ENCODE results near the gene TUBGCP4. TPM values are rescaled to one million over a fixed set of nuclear protein-coding genes. Genes with fewer than 3 reads are reported as not detected.
"Not testable (repeated sequence)": the region's sequence is repeated elsewhere in the genome, so short reads cannot be mapped to it uniquely, and the experiment has no call there.

The TUBGCP4 gene
- polyA plus RNA-seq, 2 donors: 4.8 to 5.3 TPM

DNA sequence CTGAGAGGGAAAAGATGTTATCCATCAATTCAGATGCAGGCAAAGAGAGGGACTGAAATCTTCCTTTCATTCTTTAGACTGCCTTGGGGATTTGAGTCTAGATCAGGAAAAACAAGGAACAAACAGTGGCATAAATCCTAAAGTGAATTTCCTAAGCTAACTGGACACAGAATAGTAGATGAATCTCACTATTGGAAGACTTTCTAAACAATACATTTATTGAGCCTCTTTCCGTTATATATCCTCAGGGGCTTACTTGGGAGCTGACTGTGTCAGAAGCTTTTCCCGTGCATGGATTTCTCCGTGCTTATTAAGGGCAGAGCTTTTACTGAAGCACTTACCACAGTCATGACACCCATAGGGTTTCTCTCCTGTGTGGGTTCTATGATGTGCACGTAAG lies 10.1 kb upstream of the TUBGCP4 start:
- peaks cover 2 to 16% of the 10 kb centered on the region in 2 donors for H3K9me3 ChIP-seq (ENCODE audit: control insufficient read depth in 2 of 2, insufficient read depth in 1 of 2, low read depth in 1 of 2, low read length in 1 of 2)
- H3K4me3 ChIP-seq (ENCODE audit: low read depth in 1 of 2, low read length in 2 of 2): no peak overlapping the region
- H3K27me3 ChIP-seq (ENCODE audit: control insufficient read depth in 1 of 2, insufficient read depth in 2 of 2, low read length in 2 of 2): no peaks in the 10 kb centered on the region
- no peaks in the 10 kb centered on the region for H3K4me1 ChIP-seq (ENCODE audit: control insufficient read depth in 2 of 2, insufficient read depth in 2 of 2, low read length in 1 of 2)
- no peak overlapping the region for H3K27ac ChIP-seq (ENCODE audit: low read depth in 2 of 2, low read length in 1 of 2)
- 86 to 92% methylated on average over 4 of the region's 4 CpGs for WGBS, 2 donors
- peaks cover 17 to 18% of the 10 kb centered on the region in 2 donors for H3K36me3 ChIP-seq (ENCODE audit: control insufficient read depth in 2 of 2, insufficient read depth in 2 of 2, low read length in 1 of 2)

GRCh38 chr15:43361313-43361903 lies 9.5 kb upstream of the TUBGCP4 start:
- no peak overlapping the region for H3K27ac ChIP-seq (ENCODE audit: low read depth in 2 of 2, low read length in 1 of 2)
- peaks cover 2 to 16% of the 10 kb centered on the region in 2 donors for H3K9me3 ChIP-seq (ENCODE audit: control insufficient read depth in 2 of 2, insufficient read depth in 1 of 2, low read depth in 1 of 2, low read length in 1 of 2)
- H3K4me1 ChIP-seq (ENCODE audit: control insufficient read depth in 2 of 2, insufficient read depth in 2 of 2, low read length in 1 of 2): no peaks in the 10 kb centered on the region
- no peak overlapping the region for H3K4me3 ChIP-seq (ENCODE audit: low read depth in 1 of 2, low read length in 2 of 2)
- 97 to 99% methylated on average over 7 of the region's 7 CpGs for WGBS, 2 donors
- H3K27me3 ChIP-seq (ENCODE audit: control insufficient read depth in 1 of 2, insufficient read depth in 2 of 2, low read length in 2 of 2): no peaks in the 10 kb centered on the region
- peaks cover 22 to 24% of the 10 kb centered on the region in 2 donors for H3K36me3 ChIP-seq (ENCODE audit: control insufficient read depth in 2 of 2, insufficient read depth in 2 of 2, low read length in 1 of 2)

DNA sequence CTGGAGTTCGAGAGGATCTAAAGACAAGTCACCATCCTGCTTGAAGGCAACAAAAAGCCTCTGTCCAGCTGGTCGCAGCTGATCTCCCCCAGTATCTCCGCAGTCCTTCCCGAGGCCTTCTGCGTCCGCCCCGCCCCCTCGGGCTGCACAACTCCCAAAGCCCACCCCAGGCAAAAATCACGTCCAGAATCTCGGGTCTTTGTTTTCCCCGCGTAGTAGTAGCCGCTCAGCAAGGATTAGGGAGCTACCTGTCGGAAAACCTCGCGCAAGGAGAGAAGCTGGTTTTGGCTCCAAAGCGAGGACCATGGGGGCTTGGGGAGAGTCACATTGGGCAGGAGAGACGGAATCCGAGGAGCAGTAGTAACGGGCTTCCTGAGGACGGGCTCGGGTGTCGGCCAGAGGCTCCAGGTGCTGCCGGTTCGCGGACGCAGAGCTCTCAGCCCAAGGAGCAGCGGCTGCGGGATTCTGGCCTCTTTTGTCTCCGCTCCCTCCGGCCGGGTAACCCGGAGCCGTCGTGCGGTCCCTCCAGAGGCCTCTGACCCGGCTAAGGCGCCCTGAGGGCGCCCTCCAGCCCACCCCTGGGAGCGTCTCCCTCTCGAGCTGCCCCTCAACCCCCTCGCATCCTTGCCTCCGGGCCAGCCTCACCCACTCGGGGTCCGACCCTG lies 459 bp upstream of the TUBGCP4 start:
- 2 to 3% methylated on average over 43 to 45 of the region's 45 CpGs for WGBS, 2 donors
- Histone ChIP-seq H3K4me3 (ENCODE audit: low read depth in 1 of 2, low read length in 2 of 2) (peak overlapping the region; percentile 72 to 97), H3K4me1 (ENCODE audit: control insufficient read depth in 2 of 2, insufficient read depth in 2 of 2, low read length in 1 of 2) (peaks cover 0 to 6% of the 10 kb centered on the region in 2 donors), H3K27me3 (ENCODE audit: control insufficient read depth in 1 of 2, insufficient read depth in 2 of 2, low read length in 2 of 2) (no peaks in the 10 kb centered on the region), H3K27ac (ENCODE audit: low read depth in 2 of 2, low read length in 1 of 2) (peak overlapping the region; percentile 39 to 73), H3K36me3 (ENCODE audit: control insufficient read depth in 2 of 2, insufficient read depth in 2 of 2, low read length in 1 of 2) (peaks cover 11 to 12% of the 10 kb centered on the region in 2 donors), H3K9me3 (ENCODE audit: control insufficient read depth in 2 of 2, insufficient read depth in 1 of 2, low read depth in 1 of 2, low read length in 1 of 2) (peaks cover 0 to 2% of the 10 kb centered on the region in 2 donors)

DNA sequence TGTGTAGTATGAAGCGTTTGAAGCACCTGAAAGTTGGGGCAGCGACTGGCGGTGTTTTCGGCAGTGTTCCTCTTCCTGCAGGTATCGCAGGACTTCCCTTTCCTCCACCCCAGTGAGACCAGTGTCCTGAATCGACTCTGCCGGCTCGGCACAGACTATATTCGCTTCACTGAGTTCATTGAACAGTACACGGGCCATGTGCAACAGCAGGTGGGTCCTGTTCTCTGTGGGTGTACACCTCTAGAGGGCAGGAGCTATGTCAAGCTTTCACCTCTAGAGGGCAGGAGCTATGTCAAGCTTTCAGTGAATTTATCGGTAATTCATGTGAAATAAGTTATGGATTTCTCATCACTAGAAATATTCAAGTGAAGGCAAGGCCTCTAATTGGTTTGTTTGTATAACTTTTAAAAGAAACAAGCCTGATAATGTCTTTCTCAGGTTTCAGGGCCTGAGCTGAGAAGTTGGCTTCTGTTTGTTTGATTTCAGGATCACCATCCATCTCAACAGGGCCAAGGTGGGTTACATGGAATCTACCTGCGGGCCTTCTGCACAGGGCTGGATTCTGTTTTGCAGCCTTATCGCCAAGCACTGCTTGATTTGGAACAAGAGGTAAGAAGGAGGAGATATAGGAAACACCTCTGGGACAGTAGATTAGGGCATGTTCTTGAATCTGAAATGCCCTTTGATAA lies 5.3 kb downstream of the TUBGCP4 start:
- Histone ChIP-seq H3K27ac (ENCODE audit: low read depth in 2 of 2, low read length in 1 of 2) (no peak overlapping the region), H3K4me1 (ENCODE audit: control insufficient read depth in 2 of 2, insufficient read depth in 2 of 2, low read length in 1 of 2) (no peaks in the 10 kb centered on the region), H3K4me3 (ENCODE audit: low read depth in 1 of 2, low read length in 2 of 2) (no peak overlapping the region), H3K36me3 (ENCODE audit: control insufficient read depth in 2 of 2, insufficient read depth in 2 of 2, low read length in 1 of 2) (peaks cover 5% of the 10 kb centered on the region in 2 donors), H3K9me3 (ENCODE audit: control insufficient read depth in 2 of 2, insufficient read depth in 1 of 2, low read depth in 1 of 2, low read length in 1 of 2) (no peaks in the 10 kb centered on the region), H3K27me3 (ENCODE audit: control insufficient read depth in 1 of 2, insufficient read depth in 2 of 2, low read length in 2 of 2) (no peaks in the 10 kb centered on the region)
- WGBS, 2 donors: 87 to 89% methylated on average over 13 of the region's 13 CpGs

DNA sequence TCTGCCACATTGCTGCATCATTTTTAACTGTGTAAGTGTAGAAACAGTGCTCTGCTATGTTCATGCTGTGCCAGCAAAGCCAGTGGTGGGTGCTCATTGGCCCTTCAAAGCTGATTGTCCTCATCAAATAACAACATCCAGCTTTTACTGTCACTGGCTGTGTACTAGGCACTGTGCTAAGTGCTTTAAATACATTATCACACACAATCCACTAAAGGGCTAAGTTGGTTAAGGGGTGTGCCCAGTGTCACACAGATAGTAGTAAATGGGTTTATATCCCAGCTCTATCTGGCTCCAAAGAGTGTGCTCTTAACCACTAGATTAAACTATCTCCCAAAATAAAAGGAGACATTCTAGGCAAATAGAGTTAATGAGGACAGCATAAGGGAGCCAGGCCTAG lies 7.7 kb downstream of the TUBGCP4 start:
- Histone ChIP-seq H3K27me3 (ENCODE audit: control insufficient read depth in 1 of 2, insufficient read depth in 2 of 2, low read length in 2 of 2) (no peaks in the 10 kb centered on the region), H3K4me3 (ENCODE audit: low read depth in 1 of 2, low read length in 2 of 2) (no peak overlapping the region), H3K27ac (ENCODE audit: low read depth in 2 of 2, low read length in 1 of 2) (no peak overlapping the region), H3K9me3 (ENCODE audit: control insufficient read depth in 2 of 2, insufficient read depth in 1 of 2, low read depth in 1 of 2, low read length in 1 of 2) (no peaks in the 10 kb centered on the region), H3K4me1 (ENCODE audit: control insufficient read depth in 2 of 2, insufficient read depth in 2 of 2, low read length in 1 of 2) (no peaks in the 10 kb centered on the region), H3K36me3 (ENCODE audit: control insufficient read depth in 2 of 2, insufficient read depth in 2 of 2, low read length in 1 of 2) (peaks cover 8% of the 10 kb centered on the region in 2 donors)

DNA sequence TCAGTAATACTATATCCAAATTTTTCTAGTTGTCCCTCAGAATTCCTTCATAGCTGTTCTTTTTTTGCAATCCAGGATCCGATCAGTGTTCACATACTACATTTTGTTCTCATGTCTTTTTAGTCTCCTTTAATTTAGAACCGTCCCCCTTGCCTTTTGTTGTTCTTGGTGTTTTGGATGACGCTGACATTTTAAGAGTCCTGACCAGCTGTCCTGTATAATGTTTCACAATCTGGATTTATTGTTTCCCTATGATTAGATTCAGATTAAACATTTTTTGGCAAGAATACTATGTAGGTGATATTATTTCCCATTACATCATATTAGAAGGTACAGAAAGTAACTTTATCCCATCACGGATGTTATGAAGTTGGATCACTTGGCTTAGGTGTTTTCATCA lies 11.4 kb downstream of the TUBGCP4 start:
- no peaks in the 10 kb centered on the region for H3K27me3 ChIP-seq (ENCODE audit: control insufficient read depth in 1 of 2, insufficient read depth in 2 of 2, low read length in 2 of 2)
- no peaks in the 10 kb centered on the region for H3K9me3 ChIP-seq (ENCODE audit: control insufficient read depth in 2 of 2, insufficient read depth in 1 of 2, low read depth in 1 of 2, low read length in 1 of 2)
- no peaks in the 10 kb centered on the region for H3K4me1 ChIP-seq (ENCODE audit: control insufficient read depth in 2 of 2, insufficient read depth in 2 of 2, low read length in 1 of 2)
- peaks cover 8 to 22% of the 10 kb centered on the region in 2 donors for H3K36me3 ChIP-seq (ENCODE audit: control insufficient read depth in 2 of 2, insufficient read depth in 2 of 2, low read length in 1 of 2)
- no peak overlapping the region for H3K27ac ChIP-seq (ENCODE audit: low read depth in 2 of 2, low read length in 1 of 2)
- H3K4me3 ChIP-seq (ENCODE audit: low read depth in 1 of 2, low read length in 2 of 2): no peak overlapping the region
- WGBS, 2 donors: 93% methylated on average over 4 of the region's 4 CpGs

GRCh38 chr15:43383070-43383469 lies 12.2 kb downstream of the TUBGCP4 start:
- WGBS, 2 donors: 63 to 66% methylated on average over 2 of the region's 2 CpGs
- H3K27me3 ChIP-seq (ENCODE audit: control insufficient read depth in 1 of 2, insufficient read depth in 2 of 2, low read length in 2 of 2): no peaks in the 10 kb centered on the region
- H3K36me3 ChIP-seq (ENCODE audit: control insufficient read depth in 2 of 2, insufficient read depth in 2 of 2, low read length in 1 of 2): peaks cover 8 to 26% of the 10 kb centered on the region in 2 donors
- H3K9me3 ChIP-seq (ENCODE audit: control insufficient read depth in 2 of 2, insufficient read depth in 1 of 2, low read depth in 1 of 2, low read length in 1 of 2): no peaks in the 10 kb centered on the region
- H3K27ac ChIP-seq (ENCODE audit: low read depth in 2 of 2, low read length in 1 of 2): no peak overlapping the region
- no peak overlapping the region for H3K4me3 ChIP-seq (ENCODE audit: low read depth in 1 of 2, low read length in 2 of 2)
- H3K4me1 ChIP-seq (ENCODE audit: control insufficient read depth in 2 of 2, insufficient read depth in 2 of 2, low read length in 1 of 2): no peaks in the 10 kb centered on the region

DNA sequence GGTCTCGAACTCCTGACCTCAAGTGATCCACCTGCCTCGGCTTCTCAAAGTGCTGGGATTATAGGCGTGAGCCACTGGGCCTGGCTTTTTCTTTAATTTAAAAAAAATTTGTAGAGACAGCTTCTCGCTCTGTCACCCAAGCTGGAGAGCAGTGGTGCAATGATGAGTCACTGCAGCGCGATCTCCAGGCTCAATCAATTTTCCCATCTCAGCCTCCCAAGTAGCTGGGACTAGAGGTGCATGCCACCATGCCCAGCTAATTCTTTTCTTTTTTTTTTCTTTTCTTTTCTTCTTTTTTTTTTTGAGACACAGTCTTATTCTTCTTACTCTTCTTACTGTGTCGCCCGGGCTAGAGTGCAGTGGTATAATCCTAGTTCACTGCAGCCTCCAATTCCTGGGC lies 19.8 kb downstream of the TUBGCP4 start:
- peaks cover 4 to 13% of the 10 kb centered on the region in 2 donors for H3K36me3 ChIP-seq (ENCODE audit: control insufficient read depth in 2 of 2, insufficient read depth in 2 of 2, low read length in 1 of 2)
- WGBS, 2 donors: 96 to 97% methylated on average over 8 of the region's 8 CpGs

DNA sequence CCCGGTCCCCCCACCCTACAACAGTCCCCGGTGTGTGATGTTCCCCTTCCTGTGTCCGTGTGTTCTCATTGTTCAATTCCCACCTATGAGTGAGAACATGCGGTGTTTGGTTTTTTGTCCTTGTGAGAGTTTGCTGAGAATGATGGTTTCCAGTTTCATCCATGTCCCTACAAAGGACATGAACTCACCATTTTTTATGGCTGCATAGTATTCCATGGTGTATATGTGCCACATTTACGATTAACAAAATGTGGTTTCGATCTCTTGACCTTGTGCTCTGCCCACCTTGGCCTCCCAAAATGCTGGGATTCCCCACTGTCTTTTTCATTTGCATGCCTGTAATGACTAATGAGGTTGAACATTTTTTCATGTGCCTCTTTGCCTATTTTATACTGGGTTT lies 22.7 kb downstream of the TUBGCP4 start:
- H3K4me1 ChIP-seq (ENCODE audit: control insufficient read depth in 2 of 2, insufficient read depth in 2 of 2, low read length in 1 of 2); H3K9me3 ChIP-seq (ENCODE audit: control insufficient read depth in 2 of 2, insufficient read depth in 1 of 2, low read depth in 1 of 2, low read length in 1 of 2); H3K27me3 ChIP-seq (ENCODE audit: control insufficient read depth in 1 of 2, insufficient read depth in 2 of 2, low read length in 2 of 2); H3K4me3 ChIP-seq (ENCODE audit: low read depth in 1 of 2, low read length in 2 of 2); H3K27ac ChIP-seq (ENCODE audit: low read depth in 2 of 2, low read length in 1 of 2): not testable (repeated sequence)
- peaks cover 7 to 12% of the 10 kb centered on the region in 2 donors for H3K36me3 ChIP-seq (ENCODE audit: control insufficient read depth in 2 of 2, insufficient read depth in 2 of 2, low read length in 1 of 2)
- WGBS, 2 donors: 98 to 100% methylated on average over 5 to 6 of the region's 6 CpGs

More for the DNA sequence above, 19.8 kb downstream of the TUBGCP4 start:
- Histone ChIP-seq H3K9me3 (ENCODE audit: control insufficient read depth in 2 of 2, insufficient read depth in 1 of 2, low read depth in 1 of 2, low read length in 1 of 2) (no peaks in the 10 kb centered on the region), H3K27me3 (ENCODE audit: control insufficient read depth in 1 of 2, insufficient read depth in 2 of 2, low read length in 2 of 2) (no peaks in the 10 kb centered on the region), H3K27ac (ENCODE audit: low read depth in 2 of 2, low read length in 1 of 2) (no peak overlapping the region), H3K4me1 (ENCODE audit: control insufficient read depth in 2 of 2, insufficient read depth in 2 of 2, low read length in 1 of 2) (no peaks in the 10 kb centered on the region), H3K4me3 (ENCODE audit: low read depth in 1 of 2, low read length in 2 of 2) (no peak overlapping the region)

Measured in esophagus (tissue), 2 donors.